Muscle layer of duodenum (tissue), 2 donors: ENCODE measurements around the gene RNF186.
"Not testable (repeated sequence)": the region's sequence is repeated elsewhere in the genome, so short reads cannot be mapped to it uniquely, and the experiment has no call there.

ENCODE experiments used
- H3K27ac ChIP-seq: one replicate; pipeline ENCODE4 v1.7.0; 2013; ENCODE audit warnings: mild to moderate bottlenecking, low read length
- H3K27me3 ChIP-seq: one replicate; pipeline ENCODE4 v1.7.0; 2013; ENCODE audit warnings: low read depth, mild to moderate bottlenecking, control low read depth, low read length
- H3K36me3 ChIP-seq, 2 donors: one replicate each; pipeline ENCODE4 v1.7.0; 2013; ENCODE audit warnings: low read length in 2 of 2, control low read depth in 1 of 2, mild to moderate bottlenecking in 1 of 2; ENCODE audit not compliant: insufficient read depth in 2 of 2, control insufficient read depth in 1 of 2
- H3K4me1 ChIP-seq, 2 donors: one replicate each; pipeline ENCODE4 v1.7.0; 2013; ENCODE audit warnings: low read length in 2 of 2, mild to moderate bottlenecking in 2 of 2, control low read depth in 1 of 2, moderate library complexity in 1 of 2; ENCODE audit not compliant: insufficient read depth in 2 of 2, control insufficient read depth in 1 of 2
- H3K4me3 ChIP-seq, 2 donors: one replicate each; pipeline ENCODE4 v1.7.0; 2013; ENCODE audit warnings: low read length in 2 of 2, low read depth in 1 of 2, mild to moderate bottlenecking in 1 of 2
- H3K9me3 ChIP-seq, 2 donors: one replicate each; pipeline ENCODE4 v1.7.0; 2013; ENCODE audit warnings: low read length in 2 of 2, control low read depth in 1 of 2, mild to moderate bottlenecking in 1 of 2; ENCODE audit not compliant: control insufficient read depth in 1 of 2
- donor health status: healthy.

Gene RNF186

DNA sequence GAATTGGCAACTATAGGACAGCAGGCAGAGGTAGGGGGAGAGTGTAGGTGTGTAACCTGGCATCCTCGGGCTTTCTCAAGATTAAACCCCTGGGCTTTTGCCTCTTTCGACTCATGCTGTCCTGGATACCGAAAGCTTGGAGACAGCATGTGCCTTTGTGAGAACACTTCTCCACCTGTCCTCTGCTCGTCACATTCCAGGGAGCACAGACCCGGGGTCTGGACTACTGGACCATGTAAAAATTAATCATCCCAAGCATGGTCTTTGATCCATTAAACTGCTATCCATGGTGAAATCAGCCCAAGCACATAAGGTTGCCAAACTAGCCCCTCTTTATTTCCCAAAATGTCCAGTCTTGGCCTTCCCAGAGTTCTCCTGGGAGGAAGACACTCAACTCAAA lies 9.0 kb upstream of the RNF186 start:
- no peaks in the 10 kb centered on the region for H3K4me1 ChIP-seq
- H3K4me3 ChIP-seq: no peak overlapping the region
- H3K36me3 ChIP-seq: no peaks in the 10 kb centered on the region
- no peaks in the 10 kb centered on the region for H3K9me3 ChIP-seq
- no peaks in the 10 kb centered on the region for H3K27me3 ChIP-seq
- H3K27ac ChIP-seq: no peak overlapping the region

- no peaks in the 10 kb centered on the region for H3K27me3 ChIP-seq
- no peak overlapping the region for H3K27ac ChIP-seq
- no peaks in the 10 kb centered on the region for H3K36me3 ChIP-seq
- no peak overlapping the region for H3K4me3 ChIP-seq
- no peaks in the 10 kb centered on the region for H3K9me3 ChIP-seq
- no peaks in the 10 kb centered on the region for H3K4me1 ChIP-seq
These were observed 4.6 kb upstream of the RNF186 start for GRCh38 chr1:19819701-19820100.

DNA sequence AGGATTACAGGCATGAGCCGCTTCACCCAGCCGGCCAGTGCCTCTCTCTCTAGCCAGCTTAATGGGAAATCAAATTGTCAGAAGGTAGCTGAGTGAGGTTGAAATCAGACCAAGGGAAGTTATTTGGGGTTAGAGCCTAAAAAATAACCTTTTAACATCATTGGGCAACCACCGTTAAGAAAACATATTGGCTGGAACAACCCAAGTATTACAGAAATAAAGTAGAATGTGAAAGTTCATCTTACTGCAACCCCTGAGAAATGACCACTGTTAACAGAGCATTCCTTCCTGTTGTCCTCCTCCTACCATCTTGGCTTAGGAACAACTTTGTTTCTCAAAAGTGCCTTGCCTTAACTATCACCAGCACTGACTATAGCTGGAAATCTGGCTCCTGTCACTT lies 3.2 kb upstream of the RNF186 start:
- no peak overlapping the region for H3K27ac ChIP-seq

GRCh38 chr1:19817160-19817559 lies 2.1 kb upstream of the RNF186 start:
- Histone ChIP-seq H3K27ac (no peak overlapping the region), H3K9me3 (no peaks in the 10 kb centered on the region), H3K4me1 (no peaks in the 10 kb centered on the region), H3K4me3 (no peak overlapping the region), H3K36me3 (no peaks in the 10 kb centered on the region), H3K27me3 (no peaks in the 10 kb centered on the region)

More for the DNA sequence above, 3.2 kb upstream of the RNF186 start:
- Histone ChIP-seq H3K27me3 (no peaks in the 10 kb centered on the region), H3K9me3 (no peaks in the 10 kb centered on the region), H3K4me1 (no peaks in the 10 kb centered on the region), H3K36me3 (no peaks in the 10 kb centered on the region), H3K4me3 (no peak overlapping the region)

DNA sequence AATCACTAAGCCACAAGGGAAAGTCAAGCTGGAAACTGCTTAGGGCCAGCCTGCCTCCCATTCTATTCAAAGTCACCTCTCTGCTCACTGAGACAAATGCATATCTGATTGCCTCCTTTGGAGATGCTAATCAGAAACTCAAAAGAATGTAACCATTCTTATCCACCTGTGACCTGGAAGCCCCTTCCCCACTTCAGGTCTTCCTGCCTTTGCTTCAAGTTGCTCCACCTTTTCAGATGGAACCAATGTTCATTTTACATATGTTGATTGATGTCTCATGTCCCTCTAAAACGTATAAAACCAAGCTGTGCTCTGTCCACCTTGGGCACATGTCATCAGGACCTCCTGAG lies 1.6 kb upstream of the RNF186 start:
- not testable (repeated sequence) for H3K9me3 ChIP-seq, H3K36me3 ChIP-seq, H3K4me3 ChIP-seq, H3K4me1 ChIP-seq, H3K27me3 ChIP-seq
- peak overlapping the region; percentile 36 for H3K27ac ChIP-seq

DNA sequence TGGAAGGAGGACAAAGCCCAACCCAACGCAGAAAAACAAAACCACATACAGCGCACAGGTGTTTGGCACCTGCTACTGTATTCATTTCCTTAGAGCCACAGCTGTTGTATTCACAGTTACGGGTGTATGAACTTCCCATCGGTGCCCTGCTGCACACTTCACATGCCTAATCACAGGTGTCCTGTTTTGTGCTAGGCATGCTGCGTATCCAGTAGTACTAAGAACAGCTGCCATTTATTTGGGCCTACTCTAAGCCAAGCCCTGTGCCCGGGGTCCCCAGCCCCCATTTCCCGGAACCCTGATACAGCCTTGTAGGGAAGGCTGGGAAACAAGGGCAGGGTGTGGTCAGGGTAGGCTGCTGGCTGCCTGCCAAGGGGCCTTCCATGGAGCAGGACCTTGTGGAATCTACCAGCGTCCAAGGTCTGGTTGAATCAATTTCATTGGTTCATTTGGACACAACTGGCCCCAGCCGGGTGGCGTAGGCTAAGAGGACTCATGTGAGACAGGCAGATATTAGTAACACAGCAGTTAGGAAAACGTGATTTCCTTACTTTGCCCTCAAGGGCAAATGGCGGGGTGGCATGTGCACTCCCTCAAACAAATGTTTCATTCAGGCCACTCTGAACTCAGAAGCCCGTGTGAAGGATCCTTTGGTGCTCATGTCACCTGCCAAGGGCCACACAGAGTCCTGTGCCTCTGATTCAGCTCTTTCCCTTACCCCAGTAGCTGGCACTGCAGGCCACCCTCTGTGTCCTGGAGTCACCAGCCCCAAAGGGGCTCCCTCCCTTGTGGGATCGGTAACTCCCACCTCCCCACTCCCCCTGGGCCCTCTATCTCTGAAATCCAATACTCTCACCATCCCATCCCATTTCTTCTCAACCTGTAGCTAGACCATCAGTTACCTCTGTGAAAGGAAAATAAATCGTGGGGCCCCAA lies 986 bp upstream of the RNF186 start:
- H3K4me3 ChIP-seq: no peak overlapping the region
- H3K4me1 ChIP-seq: no peaks in the 10 kb centered on the region
- peak overlapping the region; percentile 85 for H3K27ac ChIP-seq
- no peaks in the 10 kb centered on the region for H3K9me3 ChIP-seq
- H3K27me3 ChIP-seq: no peaks in the 10 kb centered on the region
- no peaks in the 10 kb centered on the region for H3K36me3 ChIP-seq

- H3K9me3 ChIP-seq: peaks cover 0 to 2% of the 10 kb centered on the region in 2 donors
- no peaks in the 10 kb centered on the region for H3K27me3 ChIP-seq
- no peaks in the 10 kb centered on the region for H3K4me1 ChIP-seq
- H3K36me3 ChIP-seq: no peaks in the 10 kb centered on the region
- peak overlapping the region in 1 of 2 donors; percentile 16 for H3K4me3 ChIP-seq
- peak overlapping the region; percentile 74 for H3K27ac ChIP-seq
These were observed 830 bp downstream of the RNF186 start for GRCh38 chr1:19814244-19814661.

GRCh38 chr1:19813643-19813960 lies 1.5 kb downstream of the RNF186 start:
- Histone ChIP-seq H3K4me3 (peak overlapping the region in 1 of 2 donors; percentile 16), H3K27me3 (no peaks in the 10 kb centered on the region), H3K4me1 (no peaks in the 10 kb centered on the region), H3K27ac (peak overlapping the region; percentile 74), H3K36me3 (no peaks in the 10 kb centered on the region), H3K9me3 (peaks cover 0 to 5% of the 10 kb centered on the region in 2 donors)

GRCh38 chr1:19812875-19813642 lies 2.0 kb downstream of the RNF186 start:
- Histone ChIP-seq H3K27me3 (no peaks in the 10 kb centered on the region), H3K9me3 (peaks cover 0 to 5% of the 10 kb centered on the region in 2 donors), H3K27ac (peak overlapping the region; percentile 74), H3K4me1 (no peaks in the 10 kb centered on the region), H3K4me3 (peak overlapping the region in 1 of 2 donors; percentile 16), H3K36me3 (no peaks in the 10 kb centered on the region)

DNA sequence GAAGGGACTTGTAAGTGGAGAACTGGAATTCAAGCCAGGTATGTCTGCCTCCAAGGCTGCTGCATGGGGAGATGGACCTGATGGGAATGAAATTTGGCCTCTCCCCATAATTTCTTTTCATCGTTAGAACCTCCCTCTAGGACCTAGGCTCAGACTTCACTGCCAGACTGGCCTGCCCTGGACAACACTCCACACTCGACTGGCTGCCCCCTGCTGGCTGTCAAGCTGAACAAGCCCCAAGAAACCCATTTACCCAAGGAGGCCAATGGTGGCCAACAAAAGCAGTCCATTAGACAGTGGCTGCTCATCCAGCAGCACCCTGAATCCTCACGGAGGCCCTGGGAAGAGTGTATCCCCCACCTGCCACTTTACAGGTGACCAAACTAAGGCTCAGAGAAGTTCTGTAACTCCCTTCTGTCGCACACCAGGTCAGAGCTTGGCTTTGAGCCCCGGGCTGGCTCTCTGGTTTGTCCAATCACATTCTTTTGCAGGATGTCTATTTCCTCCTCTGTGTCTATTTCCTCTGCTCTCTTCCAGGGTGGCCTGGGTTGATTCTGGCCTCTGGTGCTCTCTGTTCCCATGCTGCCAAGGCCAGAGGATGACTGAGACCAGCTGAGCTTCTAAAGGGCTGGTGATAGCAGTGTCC lies 3.8 kb downstream of the RNF186 start:
- peaks cover 0 to 5% of the 10 kb centered on the region in 2 donors for H3K9me3 ChIP-seq
- H3K27ac ChIP-seq: no peak overlapping the region
- H3K27me3 ChIP-seq: no peaks in the 10 kb centered on the region
- no peaks in the 10 kb centered on the region for H3K4me1 ChIP-seq
- no peaks in the 10 kb centered on the region for H3K36me3 ChIP-seq
- H3K4me3 ChIP-seq: no peak overlapping the region

- Histone ChIP-seq H3K27ac (no peak overlapping the region), H3K9me3 (peaks cover 0 to 5% of the 10 kb centered on the region in 2 donors), H3K36me3 (no peaks in the 10 kb centered on the region), H3K27me3 (no peaks in the 10 kb centered on the region), H3K4me3 (no peak overlapping the region), H3K4me1 (no peaks in the 10 kb centered on the region)
These were observed 5.9 kb downstream of the RNF186 start for GRCh38 chr1:19809044-19809750.
